Activated gamma-delta T cell treated with anti-CD3 and anti-CD28 coated beads, Interleukin-2, amount 50 U/mL, for 16 hours (primary cell): Measurements from ENCODE around the gene DISP3.

Source experiments
- DNase-seq: peaks from one replicate; pipeline ENCODE4 v3.0.0-alpha.2; 2020; ENCODE audit warnings: low read depth

DISP3 gene

DNA sequence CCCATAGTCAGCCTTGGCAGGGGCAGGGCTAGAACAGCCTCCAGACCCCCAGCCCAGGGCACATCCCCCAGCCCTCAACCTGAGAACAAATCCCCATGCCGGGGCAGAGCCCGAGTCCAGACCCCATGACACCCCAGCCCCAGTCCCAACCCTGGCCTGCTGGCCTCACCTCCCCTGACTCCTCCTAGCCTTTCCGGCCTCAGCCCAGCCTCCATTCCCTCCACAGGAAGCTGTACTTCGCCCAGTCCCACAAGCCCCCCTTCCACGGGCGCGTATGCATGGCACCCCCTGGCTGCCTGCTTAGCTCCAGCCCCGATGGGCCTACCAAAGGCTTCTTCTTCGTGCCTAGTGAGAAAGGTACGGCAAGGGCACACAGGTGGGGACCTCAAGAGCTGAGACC, 50.4 kb downstream of the DISP3 start:
- DNase-seq, result no peak

DNA sequence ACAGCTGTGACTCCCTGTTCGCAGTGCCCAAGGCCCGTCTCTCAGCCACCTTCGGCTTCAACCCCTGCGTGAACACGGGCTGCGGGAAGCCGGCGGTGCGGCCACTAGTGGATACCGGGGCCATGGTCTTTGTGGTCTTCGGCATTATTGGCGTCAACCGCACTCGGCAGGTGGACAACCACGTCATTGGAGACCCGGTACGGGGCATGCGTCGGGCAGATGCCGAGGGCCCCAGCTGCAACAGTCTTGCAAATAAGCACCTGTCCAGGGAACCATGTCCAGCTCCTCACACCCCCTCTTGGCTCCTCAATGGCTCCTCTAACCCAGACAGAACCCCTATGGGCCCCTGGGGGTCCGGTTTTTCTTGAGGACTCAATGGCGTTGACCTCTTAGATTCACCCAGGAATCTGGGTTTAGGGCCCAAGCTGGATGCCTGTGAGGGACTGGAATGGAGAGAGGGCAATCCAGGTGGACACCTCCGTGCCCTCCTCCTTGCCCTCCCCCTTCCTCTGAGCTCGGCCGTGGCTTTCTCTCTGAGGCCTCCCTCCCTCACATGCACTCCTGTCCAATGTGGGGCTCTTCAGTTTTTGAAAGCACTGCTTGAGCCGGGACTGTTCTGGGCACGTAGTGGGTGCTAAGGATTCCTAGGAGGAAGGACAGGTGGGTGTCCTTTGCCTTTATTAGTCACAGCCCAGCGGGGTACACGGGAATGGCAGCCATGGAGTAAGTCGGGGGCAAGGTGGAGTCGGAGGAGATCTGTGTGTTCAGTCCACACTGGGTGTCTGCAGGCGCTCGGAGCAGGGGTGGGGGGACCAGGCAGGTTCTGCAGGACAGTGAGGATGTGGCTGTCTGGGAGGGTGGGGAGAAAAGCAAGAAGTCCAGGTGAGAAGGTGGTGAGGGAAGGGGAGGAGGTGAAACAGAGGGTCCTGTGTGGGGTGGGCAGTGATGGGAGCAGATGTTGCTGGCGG, 51.1 kb downstream of the DISP3 start:
- no peak for DNase-seq

DNA sequence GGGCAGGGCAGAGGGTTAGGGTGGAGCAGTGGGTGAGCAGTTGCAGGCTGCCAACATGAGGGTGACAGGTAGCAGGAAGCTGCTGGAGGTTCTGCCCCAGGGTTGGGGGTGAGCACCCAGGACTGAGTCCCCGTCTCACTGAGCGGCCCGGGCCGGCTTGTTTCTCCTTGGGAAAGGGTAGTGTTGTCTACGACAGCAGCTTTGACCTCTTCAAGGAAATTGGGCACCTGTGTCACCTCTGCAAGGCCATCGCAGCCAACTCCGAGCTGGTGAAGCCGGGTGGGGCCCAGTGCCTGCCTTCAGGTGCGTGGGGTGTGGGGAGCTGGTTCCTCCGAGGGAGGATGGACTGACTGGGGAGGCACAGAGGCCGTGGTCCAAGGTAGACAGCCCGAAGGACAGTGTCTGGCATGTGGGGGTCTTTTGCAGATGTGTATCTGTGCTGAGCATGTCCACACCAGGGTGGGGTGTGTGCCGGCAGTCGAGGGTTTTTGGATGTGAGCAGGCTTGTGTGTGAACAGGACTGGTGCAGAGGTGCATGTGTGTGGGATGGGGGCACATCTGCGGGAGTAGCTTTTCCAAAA, 51.9 kb downstream of the DISP3 start:
- DNase-seq, result no peak

DNA sequence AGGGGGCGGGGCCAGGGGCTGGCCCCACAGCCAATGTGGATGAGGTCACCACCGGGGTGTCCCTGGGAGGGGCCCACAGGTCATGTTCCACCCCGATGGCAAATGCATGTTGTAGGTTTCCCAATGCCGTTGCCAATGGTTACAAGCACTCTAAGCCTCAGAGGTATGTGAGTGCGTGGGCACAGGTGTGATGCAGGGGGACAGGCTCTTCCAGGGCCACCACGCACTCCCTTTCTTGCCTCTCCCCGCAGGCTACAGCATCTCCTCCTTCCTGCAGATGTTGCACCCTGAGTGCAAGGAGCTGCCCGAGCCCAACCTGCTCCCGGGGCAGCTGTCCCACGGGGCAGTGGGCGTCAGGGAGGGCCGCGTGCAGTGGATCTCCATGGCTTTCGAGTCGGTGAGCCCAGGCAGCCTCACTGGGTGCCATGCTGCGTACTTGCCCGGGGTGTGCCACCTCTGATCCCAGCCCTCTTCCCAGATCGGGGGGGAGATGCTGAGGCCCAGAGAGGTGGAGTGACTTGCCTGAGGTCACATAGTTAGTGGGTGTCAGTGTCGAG, 52.4 kb downstream of the DISP3 start:
- no peak for DNase-seq

DNA sequence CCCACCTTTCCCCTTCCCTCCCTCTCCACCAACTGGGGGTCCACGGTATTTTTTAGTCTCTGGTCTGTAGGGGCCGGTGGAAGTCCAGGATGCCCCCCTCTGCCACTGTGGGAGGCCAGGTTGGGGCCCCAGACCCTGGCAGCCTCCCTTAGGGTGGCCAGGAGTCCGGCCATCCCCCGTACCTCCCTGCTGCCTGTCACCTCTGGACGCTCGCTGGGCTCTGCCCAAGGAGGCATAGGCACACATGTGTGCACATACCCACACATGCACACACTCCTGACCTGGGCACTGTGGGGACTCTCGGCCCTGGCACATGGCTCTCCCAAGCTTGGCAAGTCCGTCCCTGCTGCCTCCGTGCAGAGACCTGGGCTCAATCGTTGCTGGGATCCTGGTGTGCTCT, 53.0 kb downstream of the DISP3 start:
- DNase-seq, result no peak

DNA sequence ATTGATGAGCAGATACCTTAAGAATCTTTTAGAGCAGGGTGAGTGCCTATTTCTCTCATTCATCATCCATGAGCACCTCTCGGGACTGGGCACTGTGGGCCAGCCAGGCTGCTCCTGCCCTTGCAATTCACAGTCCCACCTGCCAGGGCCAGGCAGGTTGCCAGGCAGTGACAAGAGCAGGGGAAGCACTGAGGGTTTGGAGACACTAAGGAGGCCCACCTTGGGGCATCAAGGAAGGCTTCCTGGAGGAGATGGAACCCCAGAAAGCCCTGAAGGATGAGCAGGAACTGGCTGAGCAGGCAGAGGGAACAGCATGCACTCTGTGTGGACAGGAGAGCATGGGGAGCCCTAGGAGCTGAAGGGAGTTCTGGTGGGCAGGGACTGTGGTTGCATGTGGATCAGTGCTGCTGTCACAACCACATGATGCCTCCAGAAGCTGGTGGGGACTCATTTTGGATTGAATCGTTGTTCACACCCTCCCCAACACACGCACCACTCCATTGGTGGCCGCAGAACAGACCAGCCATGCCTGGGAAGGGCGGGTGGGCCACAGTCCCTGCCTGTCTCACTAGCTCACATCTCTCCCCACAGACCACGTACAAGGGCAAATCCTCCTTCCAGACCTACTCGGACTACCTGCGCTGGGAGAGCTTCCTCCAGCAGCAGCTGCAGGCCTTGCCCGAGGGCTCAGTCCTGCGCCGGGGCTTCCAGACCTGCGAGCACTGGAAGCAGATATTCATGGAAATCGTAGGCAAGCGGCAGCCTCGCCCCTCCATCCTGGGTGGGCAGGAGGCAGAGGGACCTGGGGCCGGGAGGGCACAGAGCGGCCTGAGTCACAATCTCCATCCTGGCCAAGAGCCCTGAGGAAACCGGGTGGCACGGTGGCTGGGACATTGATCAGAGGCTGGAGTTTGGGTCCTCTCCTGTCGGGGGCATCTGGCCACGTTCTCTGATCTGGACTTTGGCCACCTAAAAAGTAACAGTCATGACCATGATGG, 55.1 kb downstream of the DISP3 start:
- no peak for DNase-seq

DNA sequence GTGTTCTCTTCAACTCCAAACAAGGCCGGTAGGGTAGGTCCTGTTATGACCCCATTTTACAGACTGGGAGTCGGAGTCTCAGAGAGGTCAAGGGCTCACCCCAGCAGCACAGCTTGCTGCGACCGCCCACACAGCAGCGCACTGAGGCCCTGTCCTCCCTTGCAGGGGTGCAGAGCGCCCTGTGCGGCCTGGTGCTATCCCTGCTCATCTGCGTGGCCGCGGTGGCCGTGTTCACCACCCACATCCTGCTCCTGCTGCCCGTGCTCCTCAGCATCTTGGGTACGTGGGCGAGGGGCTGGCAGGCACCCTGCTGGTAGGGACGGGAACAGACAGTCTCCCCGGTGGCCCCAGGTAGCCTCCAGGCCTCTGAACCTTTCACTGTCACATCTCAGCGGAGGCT, 55.9 kb downstream of the DISP3 start:
- DNase-seq, result no peak

DNA sequence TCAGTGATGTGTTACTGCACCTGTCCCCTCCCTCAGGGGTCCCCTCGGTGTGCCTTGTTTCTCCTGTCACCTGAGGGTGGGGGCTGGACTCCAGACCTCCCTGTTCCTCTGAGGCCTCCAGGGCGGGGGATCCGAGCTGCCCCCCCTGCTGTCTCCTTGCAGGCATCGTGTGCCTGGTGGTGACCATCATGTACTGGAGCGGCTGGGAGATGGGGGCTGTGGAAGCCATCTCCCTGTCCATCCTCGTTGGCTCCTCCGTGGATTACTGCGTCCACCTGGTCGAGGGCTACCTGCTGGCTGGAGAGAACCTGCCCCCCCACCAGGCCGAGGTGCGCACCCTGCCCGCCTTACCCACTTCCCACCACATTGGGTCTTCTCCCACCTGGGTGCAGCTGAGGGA, 56.4 kb downstream of the DISP3 start:
- no peak for DNase-seq

DNA sequence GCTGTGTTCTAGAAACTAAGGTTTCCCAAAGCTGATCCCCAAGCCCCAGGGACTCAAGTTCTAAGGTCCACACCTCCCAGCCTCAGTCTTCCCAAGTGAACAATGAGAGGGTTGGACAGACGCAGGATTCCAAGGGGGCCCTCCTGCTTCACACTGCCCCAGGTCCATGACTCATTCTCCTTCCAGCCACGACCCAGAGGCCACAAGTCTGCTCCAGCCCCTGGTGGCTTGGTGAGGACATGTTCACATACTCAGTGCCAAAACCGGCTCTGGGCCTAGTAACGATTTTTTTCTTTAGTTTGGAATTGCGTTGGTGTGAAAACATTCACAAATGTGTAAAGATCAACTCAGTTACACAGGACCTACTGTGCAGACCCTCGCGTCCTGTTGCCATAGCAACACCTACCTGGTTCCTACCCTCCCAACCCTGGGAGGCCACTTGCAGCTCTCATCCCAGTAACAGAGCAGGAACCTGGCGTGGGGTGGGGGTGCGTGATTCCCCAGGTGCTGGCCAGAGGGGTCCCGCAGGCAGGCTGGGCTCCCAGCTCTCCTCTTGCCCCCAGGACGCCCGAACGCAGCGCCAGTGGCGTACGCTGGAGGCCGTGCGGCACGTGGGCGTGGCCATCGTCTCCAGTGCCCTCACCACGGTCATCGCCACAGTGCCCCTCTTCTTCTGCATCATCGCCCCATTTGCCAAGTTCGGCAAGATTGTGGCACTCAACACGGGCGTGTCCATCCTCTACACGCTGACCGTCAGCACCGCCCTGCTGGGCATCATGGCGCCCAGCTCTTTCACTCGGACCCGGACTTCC, 57.0 kb downstream of the DISP3 start:
- no peak for DNase-seq

DNA sequence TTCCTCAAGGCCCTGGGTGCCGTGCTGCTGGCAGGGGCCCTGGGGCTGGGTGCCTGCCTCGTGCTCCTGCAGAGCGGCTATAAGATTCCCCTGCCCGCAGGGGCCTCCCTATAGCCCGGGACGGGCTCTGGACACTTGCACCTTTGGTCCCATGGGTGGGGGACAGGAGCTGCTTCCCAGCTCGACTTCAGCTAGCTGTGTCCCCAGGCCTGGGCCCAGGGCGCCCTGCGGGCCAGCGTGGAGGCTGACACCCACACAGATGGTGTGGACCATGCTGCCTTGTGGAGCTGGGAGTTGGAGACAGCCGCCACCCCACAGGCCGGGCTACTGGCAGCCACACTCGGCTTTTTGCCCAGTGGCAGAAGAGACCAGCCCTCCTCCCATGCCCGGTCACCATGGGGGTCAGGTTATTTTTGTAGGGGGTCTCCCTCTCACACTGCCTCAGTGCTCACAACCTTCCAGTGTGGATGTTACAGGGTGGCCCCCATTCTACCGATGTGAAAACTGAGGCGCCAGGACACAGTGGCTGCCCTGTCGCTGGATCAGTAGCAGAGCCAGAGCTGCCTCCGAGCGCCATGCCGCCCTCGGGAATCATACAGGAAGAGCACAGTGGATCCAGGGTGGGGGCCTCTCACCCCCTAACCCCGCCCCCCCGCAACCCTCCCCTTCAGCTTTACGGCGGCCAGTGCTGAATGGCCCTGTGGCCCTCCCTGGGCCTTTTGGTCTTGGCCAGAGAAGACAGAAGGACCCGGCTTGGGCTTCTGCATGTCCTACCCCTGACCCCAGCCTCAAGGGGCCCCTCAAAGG, 57.8 kb downstream of the DISP3 start:
- DNase-seq, result no peak

DNA sequence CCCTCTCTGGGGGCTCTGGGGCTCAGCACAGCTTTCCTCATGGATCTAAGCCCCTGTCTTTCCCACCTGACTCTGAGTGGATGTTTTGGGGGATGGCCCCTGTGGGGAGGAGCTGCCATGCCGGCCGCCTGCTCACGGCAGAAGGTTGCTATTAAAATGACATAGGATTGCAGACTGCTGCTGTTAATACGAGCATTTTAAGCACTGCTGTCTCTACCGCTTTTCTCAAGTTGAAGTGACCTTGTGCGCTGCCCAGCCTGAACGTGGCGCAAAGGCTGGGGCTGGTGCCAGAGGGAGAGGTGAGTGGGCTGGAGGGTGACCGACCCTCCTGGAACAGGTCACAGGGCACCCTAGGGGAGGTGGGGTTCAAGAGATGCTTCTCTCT, 58.4 kb downstream of the DISP3 start:
- no peak for DNase-seq

DNA sequence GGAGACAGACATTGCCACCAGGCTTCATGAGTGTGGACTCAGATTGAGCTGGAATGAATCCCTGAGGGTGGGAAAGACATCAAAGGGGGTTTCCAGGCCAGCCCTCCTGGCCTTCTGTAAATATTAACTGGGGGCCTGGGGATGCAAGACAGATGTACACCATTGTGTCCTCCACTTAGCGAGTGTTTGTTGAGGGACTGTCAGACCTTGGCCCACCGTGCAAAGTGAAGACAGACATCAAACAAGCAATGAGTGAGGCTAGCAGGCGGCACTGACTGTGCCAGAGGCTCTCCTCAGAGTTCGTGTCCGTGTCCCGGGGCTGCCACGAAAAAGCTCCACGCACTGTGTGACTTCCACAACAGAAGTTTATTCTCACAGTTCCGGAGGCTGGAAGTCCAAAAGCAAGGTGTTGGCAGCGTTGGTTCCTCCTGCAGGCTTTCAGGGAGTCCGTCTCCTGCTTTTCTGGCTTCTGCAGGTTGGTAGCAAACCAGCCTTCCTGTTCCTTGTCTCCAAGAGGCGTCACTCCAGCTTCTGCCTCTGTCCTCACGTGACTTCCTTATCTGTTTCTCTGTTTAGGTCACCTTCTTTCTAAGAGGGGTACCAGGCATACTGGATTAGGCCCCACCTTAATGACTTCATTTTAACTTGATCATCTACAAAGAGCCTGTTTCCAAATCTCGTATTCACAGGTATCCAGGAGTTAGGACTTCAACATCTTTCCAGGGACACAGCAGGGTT, 59.1 kb downstream of the DISP3 start:
- no peak for DNase-seq

DNA sequence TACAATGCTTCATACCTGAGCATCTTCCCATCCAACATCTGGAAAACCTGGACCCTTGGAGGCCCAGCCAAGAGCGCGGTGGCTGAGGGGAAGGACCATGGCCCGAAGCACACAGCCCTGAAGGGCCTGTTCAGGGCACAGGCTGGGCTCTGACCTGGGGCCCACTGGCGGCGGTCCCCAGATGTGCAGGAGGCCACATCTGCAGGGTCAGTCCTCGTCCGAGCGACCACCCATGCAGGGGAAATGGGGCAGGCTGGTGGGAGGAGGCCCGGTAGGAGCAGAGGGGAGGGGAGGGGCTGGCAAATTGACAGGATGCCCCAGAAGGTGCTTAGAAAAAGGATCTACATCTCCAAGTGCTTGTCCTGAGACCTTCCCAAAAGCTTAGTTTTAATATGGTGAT, 59.9 kb downstream of the DISP3 start:
- DNase-seq, result no peak

DNA sequence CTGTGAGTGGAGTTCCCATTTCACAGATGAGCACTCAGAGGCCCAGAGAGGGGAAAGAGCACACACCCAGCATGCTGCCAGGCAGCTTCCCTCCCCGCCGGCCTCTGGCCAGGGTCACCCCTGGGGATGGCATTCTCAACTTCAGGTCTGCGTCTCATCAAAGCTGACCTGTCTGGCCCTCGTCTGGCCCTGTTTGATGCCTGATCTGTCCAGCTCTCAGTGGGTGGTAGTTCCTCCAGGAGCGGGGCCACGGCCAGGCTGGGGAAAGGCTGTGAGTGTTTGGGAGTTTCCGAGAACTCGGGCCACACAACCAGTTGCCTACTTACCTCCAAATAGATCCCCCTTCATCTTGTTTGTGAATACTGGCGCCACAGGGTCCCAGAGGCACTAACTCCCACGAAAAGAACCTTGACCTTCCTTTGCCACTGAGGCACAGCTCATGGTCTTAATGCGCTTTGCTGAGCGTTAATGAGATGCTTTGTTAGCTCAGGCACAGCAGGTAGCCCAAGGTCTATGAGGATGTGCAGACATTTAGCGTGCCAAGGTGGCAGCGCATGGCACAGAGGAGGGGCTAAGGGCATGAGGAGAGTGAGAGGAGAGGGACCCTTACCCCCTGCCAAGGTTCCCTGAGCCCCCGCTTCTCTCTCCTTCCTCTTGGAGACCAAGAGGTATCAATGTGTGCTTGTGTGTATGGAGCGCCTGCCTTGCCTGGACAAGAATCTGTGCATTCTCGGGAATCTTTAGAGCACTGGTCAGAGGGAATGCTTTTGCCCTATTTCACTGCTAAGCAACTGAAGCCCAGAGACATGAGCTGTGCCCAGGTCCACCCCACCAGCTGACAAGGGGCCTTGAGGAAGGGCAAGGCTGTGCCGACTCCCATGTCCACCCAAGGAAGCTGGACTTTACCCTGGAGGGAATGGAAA, 61.2 kb downstream of the DISP3 start:
- DNase-seq, result no peak

DNA sequence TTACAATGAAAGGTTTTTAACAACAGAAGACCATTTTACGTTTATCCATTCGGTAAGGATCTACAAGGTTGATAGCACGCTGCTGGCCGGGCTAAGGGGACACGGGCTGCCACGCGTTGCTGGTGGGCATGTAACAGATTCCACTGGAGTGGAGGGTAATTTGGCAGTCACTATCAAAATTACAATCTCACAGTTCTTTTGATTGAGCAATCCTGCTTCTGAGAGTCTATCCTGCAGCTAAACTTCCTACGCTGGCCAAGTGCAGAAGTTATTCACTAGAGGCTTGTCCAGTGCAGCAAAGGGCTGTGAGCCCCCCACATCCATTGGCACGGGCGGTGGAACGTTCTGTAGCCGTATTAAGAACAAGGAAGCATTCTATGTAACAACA, 61.8 kb downstream of the DISP3 start:
- no peak for DNase-seq

DNA sequence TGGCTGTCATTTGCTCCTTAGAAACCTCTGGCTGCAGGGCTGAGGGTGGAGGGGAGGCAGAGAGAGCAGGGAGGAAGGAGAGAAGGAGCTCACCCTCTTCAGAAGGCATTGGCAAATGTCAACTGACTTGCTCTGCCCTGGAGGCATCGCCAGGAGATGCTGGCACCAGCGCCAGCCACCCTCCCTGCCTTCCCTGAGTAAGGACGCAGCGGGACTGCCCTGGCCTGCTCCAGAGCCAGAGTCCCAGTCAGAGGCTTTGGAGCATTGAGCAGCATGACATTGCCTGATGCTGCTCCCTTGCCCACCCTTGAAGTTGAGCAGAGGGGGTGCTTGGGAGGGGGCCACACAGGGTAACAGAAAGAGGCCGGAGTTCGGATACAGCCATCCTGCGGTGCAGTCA, 62.3 kb downstream of the DISP3 start:
- no peak for DNase-seq

DNA sequence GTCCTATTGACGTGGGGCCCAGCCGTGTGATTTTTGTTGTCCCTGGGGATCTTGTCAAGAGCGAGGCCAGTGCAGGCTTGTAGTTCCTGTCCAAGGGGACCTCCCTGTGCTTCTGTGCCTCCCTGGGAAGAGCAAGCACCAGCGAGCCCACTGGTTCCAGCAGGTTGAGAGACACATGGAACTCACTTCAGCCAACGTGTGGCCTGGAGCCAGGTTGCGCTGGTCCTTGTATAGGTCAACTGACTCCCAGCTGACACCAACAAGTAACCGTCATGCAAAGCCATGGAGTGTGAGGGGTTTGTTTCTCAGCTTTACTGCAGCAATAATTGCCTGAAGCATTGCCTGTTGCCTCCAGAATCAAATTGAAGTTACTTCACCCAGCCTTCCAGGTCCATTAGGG, 63.0 kb downstream of the DISP3 start:
- no peak for DNase-seq

DNA sequence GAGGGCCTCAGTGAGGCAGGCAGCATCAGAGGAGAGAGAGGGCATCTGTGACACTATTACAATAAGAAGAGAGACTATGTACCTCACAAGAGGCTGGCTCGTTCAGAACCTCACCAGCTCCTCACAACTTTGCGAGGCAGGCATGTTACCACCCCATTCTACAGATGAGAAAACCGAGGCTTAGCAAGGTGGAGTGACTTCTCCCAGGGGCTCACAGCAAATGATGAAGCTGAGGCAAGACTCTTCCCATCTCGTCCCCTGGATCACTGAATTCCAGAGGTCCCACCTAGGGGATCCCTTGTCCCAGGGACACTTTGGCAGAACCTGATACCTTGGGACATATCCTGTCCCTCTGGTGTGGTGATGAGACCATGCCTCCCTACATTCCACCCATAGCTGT, 64.4 kb downstream of the DISP3 start:
- DNase-seq, result no peak

DNA sequence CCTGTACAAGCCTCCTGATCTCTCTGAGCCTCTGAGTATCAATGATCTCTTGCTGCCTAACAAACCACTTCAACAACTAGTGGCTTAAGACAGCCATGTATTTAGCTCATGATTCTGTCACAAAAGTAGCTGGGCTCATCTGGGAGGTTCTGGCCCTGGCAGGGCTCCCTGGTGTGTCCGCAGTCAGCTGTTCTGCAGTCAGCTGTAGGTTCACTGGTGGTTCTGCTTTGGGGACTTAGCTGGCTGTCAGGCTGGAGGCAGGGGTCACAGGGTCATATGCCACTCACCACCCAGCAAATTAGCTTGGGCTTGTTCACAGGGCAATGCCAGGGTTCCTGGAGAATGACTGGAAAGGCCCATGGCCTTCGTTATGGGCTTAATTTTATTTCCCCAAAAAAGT, 64.8 kb downstream of the DISP3 start:
- no peak for DNase-seq
